ENCODE results near the gene MPPED2.

- TF ChIP-seq CTCF (IDR thresholded peaks at IDR 0.05) (no peak), POLR2AphosphoS5 (IDR thresholded peaks at IDR 0.05) (no peak), POLR2A (IDR thresholded peaks at IDR 0.05) (no peak)
Measured at GRCh38 chr11:30533445-30533947, 52.7 kb downstream of the MPPED2 start.
